ENCODE data around the gene ASIC4.

- TF ChIP-seq, protein P1, sequence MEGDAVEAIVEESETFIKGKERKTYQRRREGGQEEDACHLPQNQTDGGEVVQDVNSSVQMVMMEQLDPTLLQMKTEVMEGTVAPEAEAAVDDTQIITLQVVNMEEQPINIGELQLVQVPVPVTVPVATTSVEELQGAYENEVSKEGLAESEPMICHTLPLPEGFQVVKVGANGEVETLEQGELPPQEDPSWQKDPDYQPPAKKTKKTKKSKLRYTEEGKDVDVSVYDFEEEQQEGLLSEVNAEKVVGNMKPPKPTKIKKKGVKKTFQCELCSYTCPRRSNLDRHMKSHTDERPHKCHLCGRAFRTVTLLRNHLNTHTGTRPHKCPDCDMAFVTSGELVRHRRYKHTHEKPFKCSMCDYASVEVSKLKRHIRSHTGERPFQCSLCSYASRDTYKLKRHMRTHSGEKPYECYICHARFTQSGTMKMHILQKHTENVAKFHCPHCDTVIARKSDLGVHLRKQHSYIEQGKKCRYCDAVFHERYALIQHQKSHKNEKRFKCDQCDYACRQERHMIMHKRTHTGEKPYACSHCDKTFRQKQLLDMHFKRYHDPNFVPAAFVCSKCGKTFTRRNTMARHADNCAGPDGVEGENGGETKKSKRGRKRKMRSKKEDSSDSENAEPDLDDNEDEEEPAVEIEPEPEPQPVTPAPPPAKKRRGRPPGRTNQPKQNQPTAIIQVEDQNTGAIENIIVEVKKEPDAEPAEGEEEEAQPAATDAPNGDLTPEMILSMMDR (IDR thresholded peaks at IDR 0.05) = no peak
- TF ChIP-seq POLR2AphosphoS5 (IDR thresholded peaks at IDR 0.05; ENCODE audit: low read depth, low read length) = no peak
Measured at GRCh38 chr2:219581346-219581745, 67.1 kb downstream of the ASIC4 start.
